Activated naive CD4-positive, alpha-beta T cell treated with anti-CD3 and anti-CD28 coated beads, Interleukin-2, amount 50 U/mL, for 16 hours (primary cell): ENCODE measurements around the gene AKAP8L.

Experiments used
- DNase-seq: peaks from one replicate; pipeline ENCODE4 v3.0.0-alpha.2; 2020

Gene AKAP8L

GRCh38 chr19:15432629-15433518, 14.1 kb upstream of the AKAP8L start:
- DNase-seq: peak; percentile 95

- DNase-seq: peak; percentile 37
Measured at GRCh38 chr19:15432018-15432494, 13.3 kb upstream of the AKAP8L start.

- DNase-seq: no peak
Measured at GRCh38 chr19:15431396-15432017, 12.7 kb upstream of the AKAP8L start.

- DNase-seq: no peak
Measured at GRCh38 chr19:15430526-15431120, 11.8 kb upstream of the AKAP8L start.

- no peak for DNase-seq
Measured at GRCh38 chr19:15429825-15430467, 11.2 kb upstream of the AKAP8L start.

- DNase-seq: no peak
Measured at GRCh38 chr19:15428956-15429824, 10.4 kb upstream of the AKAP8L start.

- no peak for DNase-seq
Measured at GRCh38 chr19:15427991-15428471, 9.2 kb upstream of the AKAP8L start.

GRCh38 chr19:15427350-15427700, 8.5 kb upstream of the AKAP8L start:
- no peak for DNase-seq

- no peak for DNase-seq
Measured at GRCh38 chr19:15426485-15427349, 7.9 kb upstream of the AKAP8L start.

GRCh38 chr19:15425321-15425950, 6.6 kb upstream of the AKAP8L start:
- no peak for DNase-seq

- DNase-seq: no peak
Measured at GRCh38 chr19:15424692-15425272, 6.0 kb upstream of the AKAP8L start.

GRCh38 chr19:15424121-15424520, 5.3 kb upstream of the AKAP8L start:
- DNase-seq: no peak

GRCh38 chr19:15423130-15423529, 4.3 kb upstream of the AKAP8L start:
- DNase-seq: no peak

- no peak for DNase-seq
Measured at GRCh38 chr19:15422296-15423075, 3.7 kb upstream of the AKAP8L start.

GRCh38 chr19:15421721-15422260, 3.0 kb upstream of the AKAP8L start:
- DNase-seq: no peak

GRCh38 chr19:15421136-15421695, 2.4 kb upstream of the AKAP8L start:
- DNase-seq: no peak

GRCh38 chr19:15419413-15420025, 731 bp upstream of the AKAP8L start:
- no peak for DNase-seq

- DNase-seq: no peak
Measured at GRCh38 chr19:15418231-15418578, 583 bp downstream of the AKAP8L start.
